KBM-7 (cell line): ENCODE data around the gene ZNF729.
"Not testable (repeated sequence)": the region's sequence is repeated elsewhere in the genome, so short reads cannot be mapped to it uniquely, and the experiment has no call there.

Source experiments
- DNase-seq: peaks from one replicate; pipeline ENCODE4 v3.0.0-alpha.2; 2015
- in situ Hi-C: fragments of 300-500 bp; cut with MboI; formaldehyde crosslinking; loops from 2 replicates; pipeline ENCODE4 v1.14.3; 2020; ENCODE audit warnings: low sequenced_read_pairs, low pct_unique_long_range_greater_than_20kb, mixed read lengths

The ZNF729 gene

GRCh38 chr19:22286151-22286810 lies at the start of gene ZNF729:
ZNF729 (plus strand) TSS chr19:22286441; CDS start chr19:22286526, 85 bp downstream.
- no peak for DNase-seq
- in situ Hi-C loops, result no loop called here

GRCh38 chr19:22256856-22257255 lies 29.4 kb upstream of the ZNF729 start:
- in situ Hi-C loops, result no loop called here
- DNase-seq, result no peak

GRCh38 chr19:22257381-22257780 lies 28.9 kb upstream of the ZNF729 start:
- in situ Hi-C loops, result no loop called here
- DNase-seq, result no peak

- DNase-seq, result no peak
- in situ Hi-C loops, result no loop called here
These were observed 28.3 kb upstream of the ZNF729 start for GRCh38 chr19:22257916-22258315.

- in situ Hi-C loops, result no loop called here
- DNase-seq, result no peak
These were observed 25.7 kb upstream of the ZNF729 start for GRCh38 chr19:22260499-22260898.

GRCh38 chr19:22261596-22261995 lies 24.6 kb upstream of the ZNF729 start:
- DNase-seq, result no peak
- in situ Hi-C loops, result no loop called here

GRCh38 chr19:22263121-22263520 lies 23.1 kb upstream of the ZNF729 start:
- in situ Hi-C loops, result no loop called here
- DNase-seq, result no peak

- in situ Hi-C loops, DNase-seq: not testable (repeated sequence)
These were observed 35.3 kb downstream of the ZNF729 start for GRCh38 chr19:22321554-22321953.

GRCh38 chr19:22326219-22326618 lies 40.0 kb downstream of the ZNF729 start:
- no peak for DNase-seq
- in situ Hi-C loops, result no loop called here

GRCh38 chr19:22327321-22327720 lies 41.1 kb downstream of the ZNF729 start:
- no peak for DNase-seq
- in situ Hi-C loops, result no loop called here

GRCh38 chr19:22331521-22331920 lies 45.3 kb downstream of the ZNF729 start:
- in situ Hi-C loops, result no loop called here

GRCh38 chr19:22332924-22333323 lies 46.7 kb downstream of the ZNF729 start:
- no peak for DNase-seq
- in situ Hi-C loops, result no loop called here

More at GRCh38 chr19:22331521-22331920, 45.3 kb downstream of the ZNF729 start:
- DNase-seq, result no peak

- in situ Hi-C loops, result no loop called here
- DNase-seq, result no peak
These were observed 49.5 kb downstream of the ZNF729 start for GRCh38 chr19:22335716-22336115.

GRCh38 chr19:22354665-22355064 lies 68.4 kb downstream of the ZNF729 start:
- no peak for DNase-seq
- in situ Hi-C loops, result no loop called here
